Hypothalamus (tissue), 51 donors: ENCODE data around the gene CIB2.

ENCODE experiments used
- DNase-seq, 51 donors: peaks; one replicate each; lab custom pipeline; 2025; lab: John Stamatoyannopoulos, UW

The CIB2 gene

GRCh38 chr15:78110096-78110495 lies 21.1 kb downstream of the CIB2 start:
- DNase-seq: no peak

GRCh38 chr15:78109156-78109555 lies 22.1 kb downstream of the CIB2 start:
- no peak for DNase-seq

GRCh38 chr15:78108300-78109084 lies 22.8 kb downstream of the CIB2 start:
- DNase-seq: peak in 46 of 51 donors; percentile 11 to 81 (median 50)

- no peak for DNase-seq
Observed at GRCh38 chr15:78107471-78107870, 23.8 kb downstream of the CIB2 start.

- no peak for DNase-seq
Observed at GRCh38 chr15:78105476-78106241, 25.6 kb downstream of the CIB2 start.

GRCh38 chr15:78104566-78105475 lies 26.4 kb downstream of the CIB2 start:
- DNase-seq: no peak

GRCh38 chr15:78104119-78104479 lies 27.1 kb downstream of the CIB2 start:
- no peak for DNase-seq

GRCh38 chr15:78103406-78104118 lies 27.7 kb downstream of the CIB2 start:
- peak in 1 of 51 donors; percentile 23 for DNase-seq

- DNase-seq: no peak
Observed at GRCh38 chr15:78102741-78103140, 28.5 kb downstream of the CIB2 start.

- no peak for DNase-seq
Observed at GRCh38 chr15:78102211-78102610, 29.0 kb downstream of the CIB2 start.

GRCh38 chr15:78101423-78102105 lies 29.7 kb downstream of the CIB2 start:
- no peak for DNase-seq

GRCh38 chr15:78100886-78101285 lies 30.4 kb downstream of the CIB2 start:
- no peak for DNase-seq

- no peak for DNase-seq
Observed at GRCh38 chr15:78098131-78098755, 33.0 kb downstream of the CIB2 start.

- DNase-seq: no peak
Observed at GRCh38 chr15:78097667-78098066, 33.6 kb downstream of the CIB2 start.

GRCh38 chr15:78093242-78094020 lies 37.8 kb downstream of the CIB2 start:
- no peak for DNase-seq

GRCh38 chr15:78092261-78093041 lies 38.8 kb downstream of the CIB2 start, which contains the start of gene SH2D7:
SH2D7 (plus strand) TSS chr15:78092561; CDS start chr15:78092585, 24 bp downstream.
- DNase-seq: no peak

GRCh38 chr15:78090422-78091063 lies 40.7 kb downstream of the CIB2 start:
- no peak for DNase-seq
